Neural progenitor cell (in vitro differentiated cells): ENCODE data around the gene ZFHX3.

ENCODE experiments used
- EZH2 ChIP-seq: fragments of 200-600 bp; sonication (generic); IDR thresholded peaks from 2 replicates; pipeline ENCODE4 v1.6.1; 2017; ENCODE audit warnings: antibody characterized with exemption, mild to moderate bottlenecking, moderate library complexity
- EZH2phosphoT487 ChIP-seq: fragments of 200-600 bp; sonication (generic); IDR thresholded peaks from 2 replicates; pipeline ENCODE4 v1.6.1; 2017; ENCODE audit warnings: antibody characterized with exemption
- TF ChIP-seq, protein P1 (sequence below): fragments of 200-600 bp; sonication (generic); IDR thresholded peaks from 2 replicates; pipeline ENCODE4 v1.5.1; 2017; ENCODE audit warnings: antibody characterized with exemption, mild to moderate bottlenecking

- TF ChIP-seq, protein P1, sequence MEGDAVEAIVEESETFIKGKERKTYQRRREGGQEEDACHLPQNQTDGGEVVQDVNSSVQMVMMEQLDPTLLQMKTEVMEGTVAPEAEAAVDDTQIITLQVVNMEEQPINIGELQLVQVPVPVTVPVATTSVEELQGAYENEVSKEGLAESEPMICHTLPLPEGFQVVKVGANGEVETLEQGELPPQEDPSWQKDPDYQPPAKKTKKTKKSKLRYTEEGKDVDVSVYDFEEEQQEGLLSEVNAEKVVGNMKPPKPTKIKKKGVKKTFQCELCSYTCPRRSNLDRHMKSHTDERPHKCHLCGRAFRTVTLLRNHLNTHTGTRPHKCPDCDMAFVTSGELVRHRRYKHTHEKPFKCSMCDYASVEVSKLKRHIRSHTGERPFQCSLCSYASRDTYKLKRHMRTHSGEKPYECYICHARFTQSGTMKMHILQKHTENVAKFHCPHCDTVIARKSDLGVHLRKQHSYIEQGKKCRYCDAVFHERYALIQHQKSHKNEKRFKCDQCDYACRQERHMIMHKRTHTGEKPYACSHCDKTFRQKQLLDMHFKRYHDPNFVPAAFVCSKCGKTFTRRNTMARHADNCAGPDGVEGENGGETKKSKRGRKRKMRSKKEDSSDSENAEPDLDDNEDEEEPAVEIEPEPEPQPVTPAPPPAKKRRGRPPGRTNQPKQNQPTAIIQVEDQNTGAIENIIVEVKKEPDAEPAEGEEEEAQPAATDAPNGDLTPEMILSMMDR: no peak
- TF ChIP-seq EZH2 (no peak), EZH2phosphoT487 (no peak)
Observed at GRCh38 chr16:72835086-72835485, 212.8 kb downstream of the ZFHX3 start.
